GM12878 (cell line): ENCODE measurements around the gene GSK3A. TPM values are rescaled to one million over a fixed set of nuclear protein-coding genes. Genes with fewer than 3 reads are reported as not detected.

ENCODE experiments used
- ATF7 ChIP-seq: fragments of 450-650 bp; IDR thresholded peaks from 2 replicates; pipeline ENCODE4 v1.6.1; 2016; ENCODE audit warnings: low read depth, mild to moderate bottlenecking
- CHD2 ChIP-seq: IDR thresholded peaks from 2 replicates; pipeline ENCODE4 v1.6.1; 2011; ENCODE audit warnings: low read depth, low read length, improper control_type of control experiment, borderline replicate concordance
- CREB1 ChIP-seq: IDR thresholded peaks from 2 replicates; pipeline ENCODE4 v1.6.1; 2012; ENCODE audit warnings: low read depth, mild to moderate bottlenecking, inconsistent platforms
- E2F4 ChIP-seq: IDR thresholded peaks from 2 replicates; pipeline ENCODE4 v1.6.1; 2012; ENCODE audit warnings: low read depth, low read length, improper control_type of control experiment
- E4F1 ChIP-seq: fragments of 450-650 bp; IDR thresholded peaks from 2 replicates; pipeline ENCODE4 v1.6.1; 2018; ENCODE audit warnings: borderline replicate concordance, mild to moderate bottlenecking; ENCODE audit not compliant: partially characterized antibody
- ESRRA ChIP-seq: IDR thresholded peaks from 2 replicates; pipeline ENCODE4 v1.6.1; 2012; ENCODE audit warnings: mild to moderate bottlenecking, low read length, improper control_type of control experiment
- FOS ChIP-seq: IDR thresholded peaks from 3 replicates; pipeline ENCODE4 v1.6.1; 2011; ENCODE audit warnings: borderline replicate concordance; ENCODE audit not compliant: insufficient read length; ENCODE audit errors: extremely low read depth
- FOXK2 ChIP-seq: fragments of 450-650 bp; IDR thresholded peaks from 2 replicates; pipeline ENCODE4 v1.6.1; 2017; ENCODE audit warnings: mild to moderate bottlenecking, moderate library complexity
- GABPA ChIP-seq: IDR thresholded peaks from 2 replicates; pipeline ENCODE4 v1.6.1; 2014; ENCODE audit warnings: antibody characterized with exemption, low read depth, mild to moderate bottlenecking, inconsistent platforms
- HCFC1 ChIP-seq: fragments of 150-350 bp; IDR thresholded peaks from 2 replicates; pipeline ENCODE4 v1.6.1; 2014; ENCODE audit warnings: low read length
- HDAC6 ChIP-seq: fragments of 200-600 bp; sonication (generic); IDR thresholded peaks from one replicate; pipeline ENCODE4 v1.8.0; 2017; ENCODE audit warnings: antibody characterized with exemption; ENCODE audit not compliant: unreplicated experiment
- KLF5 ChIP-seq: fragments of 450-650 bp; IDR thresholded peaks from 2 replicates; pipeline ENCODE4 v1.6.1; 2014; ENCODE audit warnings: mild to moderate bottlenecking; ENCODE audit not compliant: partially characterized antibody
- PBX3 ChIP-seq: IDR thresholded peaks from 2 replicates; pipeline ENCODE4 v1.6.1; 2011; ENCODE audit warnings: mild to moderate bottlenecking, low read depth, low read length, moderate library complexity; ENCODE audit not compliant: insufficient replicate concordance
- PKNOX1 ChIP-seq: fragments of 450-650 bp; IDR thresholded peaks from 2 replicates; pipeline ENCODE4 v1.6.1; 2016; ENCODE audit warnings: mild to moderate bottlenecking
- POU2F2 ChIP-seq: IDR thresholded peaks from 3 replicates; pipeline ENCODE4 v1.6.1; 2011; ENCODE audit warnings: low read depth, mild to moderate bottlenecking, low read length, borderline replicate concordance
- RFX5 ChIP-seq: IDR thresholded peaks from 2 replicates; pipeline ENCODE4 v1.6.1; 2011; ENCODE audit warnings: low read depth, low read length, improper control_type of control experiment
- ZBTB40 ChIP-seq: fragments of 450-650 bp; IDR thresholded peaks from 2 replicates; pipeline ENCODE4 v1.6.1; 2016; ENCODE audit warnings: mild to moderate bottlenecking, moderate library complexity, borderline replicate concordance
- polyA plus RNA-seq, 11 experiments: library from polyadenylated mRNA; depleted of rRNA in 4 of 11; unstranded in 6 of 11; stranded (reverse) in 5 of 11; fragments of >200 nt; fragmentation: Nextera tagmentation in 4 of 11; fragmentation: Illumina TruSeq in 1 of 11; extraction: Ambion mirVana in 4 of 11; extraction: Trizol in 1 of 11; gene quantifications; 1 replicate in 1 of 11; 2 replicates in 10 of 11; pipeline versions ENCODE4 v1.2.1 to v1.2.3, GENCODE V29; 2011 to 2016; ENCODE audit warnings: inconsistent platforms in 2 of 11, missing spikeins in 2 of 11, low read depth in 1 of 11
- total RNA-seq, 4 experiments: library from RNA; depleted of rRNA in 3 of 4; stranded (reverse); fragments of >200 nt in 3 of 4; fragmentation: Illumina TruSeq in 1 of 4; extraction: Trizol in 1 of 4; gene quantifications; 2 replicates each; pipeline versions ENCODE4 v1.2.1 to v1.2.3, GENCODE V29; 2013 to 2021

GSK3A gene
- total and polyA plus RNA-seq, 10 of the 15 experiments (the other 5 are each of a cell fraction or from before 2014, with no cell fraction given) = 1.00 to 47.9 (median 15.2) TPM

- TF ChIP-seq ZBTB40 (peak; percentile 94), FOXK2 (peak; percentile 63), FOS (peak; percentile 92), PBX3 (peak; percentile 96), E4F1 (peak; percentile 94), CREB1 (peak; percentile 81), KLF5 (peak; percentile 98), ATF7 (no peak), GABPA (peak; percentile 90), HCFC1 (peak; percentile 98), HDAC6 (no peak), ESRRA (peak; percentile 75; the same call in 1 of the 2 replicates), RFX5 (0 out of 2 replicates have a peak, but pooled peaks have one; percentile 38), POU2F2 (peak; percentile 6; the same call in 1 of the 3 replicates), E2F4 (no peak), CHD2 (peak; percentile 98), PKNOX1 (peak; percentile 100)
- TF ChIP-seq, all 136 proteins: peak for 39
Measured at GRCh38 chr19:42268704-42269477, 26.5 kb upstream of the GSK3A start, which contains the start of gene CIC (continued).
